GM18907 (cell line): Measurements from ENCODE around the gene OR2AE1.
A peak's percentile ranks its signal among the peaks of the same experiment; 100 is the strongest.

Experiments
- ATAC-seq: cut with Tn5 transposase; IDR thresholded peaks from one replicate; pipeline ENCODE4 v1.9.1; 2021; ENCODE audit warnings: mild to moderate bottlenecking, moderate library complexity; ENCODE audit not compliant: unreplicated experiment

OR2AE1 gene

GRCh38 chr7:99860281-99861127 is 16.3 kb downstream of the OR2AE1 start:
- ATAC-seq, result no peak

- ATAC-seq, result no peak
Measured at GRCh38 chr7:99855236-99855635, 21.6 kb downstream of the OR2AE1 start.

- no peak for ATAC-seq
Measured at GRCh38 chr7:99848420-99849216, 28.2 kb downstream of the OR2AE1 start.

- no peak for ATAC-seq
Measured at GRCh38 chr7:99844328-99844727, 32.5 kb downstream of the OR2AE1 start.

DNA sequence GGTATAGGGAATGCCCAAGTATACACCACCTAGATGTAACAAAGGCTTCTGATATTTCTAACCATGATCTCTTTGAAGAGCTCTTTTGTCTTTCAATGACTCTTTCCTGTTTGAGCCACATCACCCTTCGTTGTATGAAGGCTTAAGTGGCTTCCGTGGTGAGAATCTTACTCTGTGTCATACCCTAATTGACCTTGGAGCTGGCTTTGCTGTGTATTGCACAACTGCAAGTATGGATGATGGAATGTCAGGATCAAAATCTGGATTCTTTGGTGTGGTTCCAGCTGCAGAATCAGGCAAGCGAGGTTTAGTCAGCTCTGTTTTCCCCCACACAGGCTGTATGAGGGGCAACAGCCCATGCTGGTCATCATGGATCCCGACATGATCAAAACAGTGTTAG is 33.0 kb downstream of the OR2AE1 start:
- no peak for ATAC-seq

DNA sequence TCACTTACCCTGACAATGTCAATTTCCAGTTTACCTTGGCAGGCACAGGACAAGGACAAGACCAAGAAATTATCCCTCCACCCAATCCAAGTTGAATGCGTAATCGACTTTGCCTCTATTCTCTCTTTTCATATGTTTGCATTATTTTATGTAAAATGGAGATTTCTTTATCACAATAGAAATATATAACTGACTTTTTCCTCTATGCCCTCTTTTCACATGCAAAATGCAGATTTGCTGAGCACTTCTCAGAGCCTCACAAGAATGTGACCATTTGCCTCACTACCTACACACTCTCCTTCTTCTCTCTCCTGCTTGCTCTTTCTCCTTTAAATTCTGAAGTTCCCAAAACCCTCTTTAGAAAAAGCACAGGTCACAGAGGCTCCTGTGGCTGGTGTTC is 33.9 kb downstream of the OR2AE1 start:
- ATAC-seq, result no peak

DNA sequence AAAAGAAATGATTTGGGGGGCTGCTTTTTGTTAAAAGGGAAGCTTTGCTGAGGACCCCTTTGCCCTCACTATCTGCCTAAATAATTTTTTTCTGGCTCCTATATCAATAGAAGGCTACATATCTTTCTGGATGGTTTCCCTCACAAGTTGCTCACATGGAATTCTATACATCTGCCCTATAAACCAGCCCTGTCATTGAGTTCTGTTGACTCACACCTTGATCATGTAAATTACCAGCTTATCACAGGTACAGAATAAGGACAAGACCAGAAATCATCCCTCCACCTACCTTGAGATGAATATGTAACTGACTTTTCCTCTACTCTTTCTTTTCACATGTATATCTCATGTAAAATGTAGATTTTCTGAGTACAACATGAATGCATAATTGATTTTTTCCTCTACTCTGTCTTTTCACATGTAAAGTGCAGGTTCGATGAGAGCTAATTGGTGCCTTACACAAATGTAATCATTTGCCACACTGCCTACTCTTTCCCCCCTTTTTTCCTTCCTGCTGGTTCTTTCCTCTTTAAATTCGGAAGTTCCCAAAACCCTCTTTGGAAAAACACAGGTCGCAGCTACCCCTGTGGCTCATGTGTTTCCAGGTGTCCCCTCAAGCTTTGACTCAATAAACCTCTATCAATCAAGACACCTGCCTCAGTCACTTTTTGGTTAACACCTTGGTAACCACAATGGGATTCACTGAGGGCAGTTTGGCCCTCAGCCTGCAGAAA is 36.5 kb downstream of the OR2AE1 start:
- ATAC-seq, result no peak

GRCh38 chr7:99839287-99840021 is 37.4 kb downstream of the OR2AE1 start:
- no peak for ATAC-seq

- peak; percentile 61 for ATAC-seq
Measured at GRCh38 chr7:99837649-99838361, 39.0 kb downstream of the OR2AE1 start.

DNA sequence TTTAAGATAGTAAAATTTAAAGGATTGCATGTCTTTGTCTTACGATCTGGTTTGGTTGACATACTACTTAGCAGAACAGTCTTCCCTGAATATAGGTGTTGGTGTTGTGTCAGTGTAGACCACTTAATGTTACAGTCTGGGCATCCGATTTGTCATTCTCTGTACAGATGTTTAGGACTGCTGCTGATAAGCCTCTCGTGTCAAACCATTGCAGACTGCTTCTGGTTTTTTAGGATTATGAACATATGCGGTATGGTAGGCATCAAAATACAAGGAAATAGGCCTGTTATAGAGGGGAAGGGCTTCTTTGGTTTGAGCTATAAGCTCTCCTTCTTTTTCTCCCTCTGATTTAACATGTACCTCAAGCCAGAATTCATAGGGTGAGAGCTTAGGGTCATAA is 41.6 kb downstream of the OR2AE1 start:
- ATAC-seq, result no peak

- ATAC-seq, result no peak
Measured at GRCh38 chr7:99834382-99834781, 42.5 kb downstream of the OR2AE1 start.

- ATAC-seq, result no peak
Measured at GRCh38 chr7:99833289-99833877, 43.5 kb downstream of the OR2AE1 start.

DNA sequence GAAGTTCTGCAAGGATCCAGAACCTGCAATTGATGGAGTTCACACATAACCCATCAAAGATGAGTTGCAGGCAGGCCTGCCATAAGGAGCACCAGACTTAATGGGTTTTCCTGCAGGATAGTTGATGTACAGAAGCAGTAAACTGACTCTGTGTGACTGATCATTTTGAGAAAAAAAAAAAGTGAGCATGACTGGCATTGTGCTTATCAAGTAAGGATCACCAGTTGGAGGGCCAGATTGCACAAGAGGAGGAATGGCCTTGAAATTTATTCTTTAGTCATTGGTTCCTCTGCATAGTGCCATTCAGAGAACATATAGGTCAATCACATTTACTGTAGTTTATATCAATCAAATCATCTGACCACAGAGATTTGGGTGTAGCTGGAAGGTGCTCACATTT is 45.2 kb downstream of the OR2AE1 start:
- no peak for ATAC-seq

DNA sequence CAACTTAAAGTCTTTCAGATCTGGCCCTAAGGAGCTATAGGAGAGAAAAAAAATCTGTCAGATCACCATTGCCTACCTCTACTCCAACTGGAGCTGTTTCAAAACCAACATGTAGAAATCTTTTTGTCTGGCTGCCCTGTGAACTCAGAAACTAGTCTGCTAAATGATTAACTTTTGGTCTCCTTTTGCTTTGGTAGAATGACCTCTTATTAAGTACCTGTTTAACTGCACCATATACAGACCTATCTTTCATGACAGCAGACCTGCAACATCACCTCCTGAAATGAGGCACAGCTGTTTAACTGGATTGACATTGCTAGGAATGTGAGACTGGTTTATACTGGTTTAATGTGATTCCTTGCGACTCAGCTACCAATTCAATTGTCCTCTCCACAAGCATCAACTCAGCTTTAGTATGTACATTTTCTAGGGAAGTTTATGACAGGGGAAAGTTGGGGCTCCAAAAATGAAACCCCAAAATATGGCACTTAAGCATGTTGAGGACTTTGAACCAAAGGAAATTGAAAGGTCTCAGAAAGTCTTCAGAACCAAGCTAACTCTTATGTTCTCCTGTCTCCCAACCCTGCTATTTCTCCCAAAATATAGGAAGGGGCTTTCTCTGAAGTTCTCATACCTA is 47.2 kb downstream of the OR2AE1 start:
- ATAC-seq, result peak; percentile 60

GRCh38 chr7:99828811-99829210 is 48.0 kb downstream of the OR2AE1 start:
- ATAC-seq, result no peak

GRCh38 chr7:99827040-99827778 is 49.6 kb downstream of the OR2AE1 start:
- ATAC-seq, result no peak
